ENCODE measurements around the gene COL9A2. TPM values are rescaled to one million over a fixed set of nuclear protein-coding genes. Genes with fewer than 3 reads are reported as not detected.

The COL9A2 gene
- total and polyA plus RNA-seq, 2 donors (not counting 3 experiments of a cell fraction or from before 2014, with no cell fraction given), result 0.64 to 0.69 TPM

DNA sequence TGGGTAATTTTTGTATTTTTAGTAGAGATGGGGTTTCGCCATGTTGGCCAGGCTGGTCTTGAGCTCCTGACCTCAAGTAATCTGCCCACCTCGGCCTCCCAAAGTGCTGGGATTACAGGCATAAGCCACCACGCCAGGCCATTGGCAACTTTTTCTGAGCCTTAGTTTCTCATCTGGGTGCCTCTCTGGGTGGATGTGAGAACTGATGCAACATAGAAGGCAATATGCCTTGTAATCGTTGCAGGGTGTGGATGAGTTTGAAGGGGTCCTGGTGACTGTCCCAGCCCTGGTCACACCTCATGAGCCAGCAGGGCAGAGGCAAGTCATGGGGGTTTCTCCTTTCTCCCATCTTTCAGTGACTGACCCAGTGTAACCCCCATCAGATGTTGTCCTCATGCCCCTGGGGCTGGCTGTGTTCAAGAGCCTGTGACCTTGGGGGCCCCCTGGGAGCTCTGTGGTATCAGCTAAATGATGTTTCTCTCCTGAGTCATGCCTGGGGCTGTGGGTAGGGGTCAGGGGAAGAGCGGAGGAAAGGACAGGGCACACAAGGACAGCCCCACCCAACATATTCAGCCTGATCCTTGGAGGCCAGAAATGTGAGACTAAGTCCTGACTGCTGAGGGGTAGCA is 3.6 kb downstream of the COL9A2 start:
- H3K36me3 ChIP-seq (ENCODE audit: control insufficient read depth in 2 of 2, extremely low read depth in 1 of 2, insufficient read depth in 2 of 2, low read length in 2 of 2), result no peaks in the 10 kb centered on the region
- peaks cover 4% of the 10 kb centered on the region for H3K4me1 ChIP-seq (ENCODE audit: control insufficient read depth, extremely low read depth, insufficient read depth, low read length)
- no peaks in the 10 kb centered on the region for H3K79me2 ChIP-seq (ENCODE audit: control insufficient read depth, insufficient read depth, low read length)
- H3K9me1 ChIP-seq (replicated peaks; ENCODE audit: control insufficient read depth, extremely low read depth, insufficient read depth, low read length), result no peaks in the 10 kb centered on the region
- H3K4me2 ChIP-seq (ENCODE audit: insufficient read depth, low read length), result no peak overlapping the region
- intact Hi-C loops (cut with micrococcal nuclease) (no loop called here), dilution Hi-C loops (cut with MboI; ENCODE audit: extremely low pct_ligation_motif_present, low sequenced_read_pairs) (no loop called here)
- DNase-seq (ENCODE audit: low read depth, low spot score) (no peak), FAIRE-seq (no peak)
- no peak overlapping the region for H3K4me3 ChIP-seq (replicated peaks in 1 of 3; ENCODE audit: insufficient read depth in 1 of 3, low read depth in 1 of 3, low read length in 3 of 3)
- no peaks in the 10 kb centered on the region for H4K20me1 ChIP-seq (replicated peaks; ENCODE audit: control insufficient read depth, extremely low read depth, insufficient read depth, low read length)
- ChIA-PET CTCF (interaction anchor here (1.0 to 4.6 kb wide), 3 partner anchors 26 to 170 kb away, joined by 3 to 51 read pairs (median 3); no protein-coding TSS in a partner anchor), POLR2A (no interaction called here)
- no TSS peak for BruUV-seq (replicated peaks)
- H3K27me3 ChIP-seq (ENCODE audit: control insufficient read depth in 2 of 2, insufficient read depth in 2 of 2, low read length in 2 of 2), result peaks cover 18 to 26% of the 10 kb centered on the region in 2 experiments
- H3K9ac ChIP-seq (replicated peaks; ENCODE audit: extremely low read depth, insufficient read depth, low read length), result no peak overlapping the region
- H2AFZ ChIP-seq (ENCODE audit: low read depth, low read length), result no peak overlapping the region
- TF ChIP-seq EZH2 (IDR thresholded peaks at IDR 0.05; ENCODE audit: borderline replicate concordance, low read depth, low read length, severe bottlenecking), result no peak
- TF ChIP-seq POLR2A (IDR thresholded peaks at IDR 0.05; ENCODE audit: low read depth, low read length), result no peak
- TF ChIP-seq POLR2AphosphoS5 (IDR thresholded peaks at IDR 0.05; ENCODE audit: insufficient read depth, low read depth, low read length), result no peak
- TF ChIP-seq, protein P1, sequence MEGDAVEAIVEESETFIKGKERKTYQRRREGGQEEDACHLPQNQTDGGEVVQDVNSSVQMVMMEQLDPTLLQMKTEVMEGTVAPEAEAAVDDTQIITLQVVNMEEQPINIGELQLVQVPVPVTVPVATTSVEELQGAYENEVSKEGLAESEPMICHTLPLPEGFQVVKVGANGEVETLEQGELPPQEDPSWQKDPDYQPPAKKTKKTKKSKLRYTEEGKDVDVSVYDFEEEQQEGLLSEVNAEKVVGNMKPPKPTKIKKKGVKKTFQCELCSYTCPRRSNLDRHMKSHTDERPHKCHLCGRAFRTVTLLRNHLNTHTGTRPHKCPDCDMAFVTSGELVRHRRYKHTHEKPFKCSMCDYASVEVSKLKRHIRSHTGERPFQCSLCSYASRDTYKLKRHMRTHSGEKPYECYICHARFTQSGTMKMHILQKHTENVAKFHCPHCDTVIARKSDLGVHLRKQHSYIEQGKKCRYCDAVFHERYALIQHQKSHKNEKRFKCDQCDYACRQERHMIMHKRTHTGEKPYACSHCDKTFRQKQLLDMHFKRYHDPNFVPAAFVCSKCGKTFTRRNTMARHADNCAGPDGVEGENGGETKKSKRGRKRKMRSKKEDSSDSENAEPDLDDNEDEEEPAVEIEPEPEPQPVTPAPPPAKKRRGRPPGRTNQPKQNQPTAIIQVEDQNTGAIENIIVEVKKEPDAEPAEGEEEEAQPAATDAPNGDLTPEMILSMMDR (IDR thresholded peaks at IDR 0.05; ENCODE audit: extremely low read depth in 1 of 2, insufficient read depth in 1 of 2, low read depth in 1 of 2, low read length in 2 of 2), result no peak
- TF ChIP-seq GATA2 (IDR thresholded peaks at IDR 0.05; ENCODE audit: insufficient read depth, insufficient read length, low read depth, low read length), result no peak
- TF ChIP-seq, protein P2, sequence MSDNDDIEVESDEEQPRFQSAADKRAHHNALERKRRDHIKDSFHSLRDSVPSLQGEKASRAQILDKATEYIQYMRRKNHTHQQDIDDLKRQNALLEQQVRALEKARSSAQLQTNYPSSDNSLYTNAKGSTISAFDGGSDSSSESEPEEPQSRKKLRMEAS (IDR thresholded peaks at IDR 0.05; ENCODE audit: insufficient read depth, insufficient read length), result no peak
- no peak for TF ChIP-seq MYC (IDR thresholded peaks at IDR 0.05; ENCODE audit: low read depth, low read length)
- no peak for TF ChIP-seq JUN (IDR thresholded peaks at IDR 0.05; ENCODE audit: borderline replicate concordance, insufficient read depth, insufficient read length, low read depth)
- no peak for TF ChIP-seq FOS (IDR thresholded peaks at IDR 0.05; ENCODE audit: borderline replicate concordance, insufficient read depth, low read length)
- no peaks in the 10 kb centered on the region for H3K9me3 ChIP-seq (replicated peaks; ENCODE audit: control insufficient read depth, insufficient read depth, low read length)
- no peak overlapping the region for H3K27ac ChIP-seq (ENCODE audit: insufficient read depth, low read depth, low read length)
